ENCODE results near the gene KYAT1.
A peak's percentile ranks its signal among the peaks of the same experiment; 100 is the strongest.

Gene KYAT1

GRCh38 chr9:128908372-128908771 is 26.6 kb upstream of the KYAT1 start:
- no peak for DNase-seq (ENCODE audit: low spot score)

GRCh38 chr9:128906741-128907140 is 25.0 kb upstream of the KYAT1 start:
- no peak for DNase-seq (ENCODE audit: low spot score)

- DNase-seq (ENCODE audit: low spot score) = no peak
These were observed 24.2 kb upstream of the KYAT1 start for GRCh38 chr9:128905964-128906363.

GRCh38 chr9:128903871-128904620 is 22.3 kb upstream of the KYAT1 start:
- no peak for DNase-seq (ENCODE audit: low spot score)

- DNase-seq (ENCODE audit: low spot score) = no peak
These were observed 21.3 kb upstream of the KYAT1 start for GRCh38 chr9:128903079-128903461.

GRCh38 chr9:128902351-128903078 is 20.8 kb upstream of the KYAT1 start:
- DNase-seq (ENCODE audit: low spot score) = no peak

- DNase-seq (ENCODE audit: low spot score) = no peak
These were observed 20.1 kb upstream of the KYAT1 start for GRCh38 chr9:128901822-128902221.

- DNase-seq (ENCODE audit: low spot score) = no peak
These were observed 19.6 kb upstream of the KYAT1 start for GRCh38 chr9:128901379-128901778.

GRCh38 chr9:128899566-128900322 is 18.0 kb upstream of the KYAT1 start:
- no peak for DNase-seq (ENCODE audit: low spot score)

- no peak for DNase-seq (ENCODE audit: low spot score)
These were observed 17.3 kb upstream of the KYAT1 start for GRCh38 chr9:128898845-128899565.

GRCh38 chr9:128898382-128898781 is 16.6 kb upstream of the KYAT1 start:
- DNase-seq (ENCODE audit: low spot score) = no peak

GRCh38 chr9:128895556-128895955 is 13.8 kb upstream of the KYAT1 start:
- DNase-seq (ENCODE audit: low spot score) = no peak

GRCh38 chr9:128894764-128895163 is 13.0 kb upstream of the KYAT1 start:
- DNase-seq (ENCODE audit: low spot score) = no peak

- no peak for DNase-seq (ENCODE audit: low spot score)
These were observed 11.6 kb upstream of the KYAT1 start for GRCh38 chr9:128893354-128893753.

- peak; percentile 94 for DNase-seq (ENCODE audit: low spot score)
These were observed 10.6 kb upstream of the KYAT1 start for GRCh38 chr9:128892221-128892921.

GRCh38 chr9:128891321-128892220 is 9.8 kb upstream of the KYAT1 start:
- no peak for DNase-seq (ENCODE audit: low spot score)

GRCh38 chr9:128887914-128888350 is 6.2 kb upstream of the KYAT1 start:
- no peak for DNase-seq (ENCODE audit: low spot score)

GRCh38 chr9:128887049-128887448 is 5.3 kb upstream of the KYAT1 start:
- DNase-seq (ENCODE audit: low spot score) = no peak

- no peak for DNase-seq (ENCODE audit: low spot score)
These were observed 4.6 kb upstream of the KYAT1 start for GRCh38 chr9:128886211-128886891.

GRCh38 chr9:128885798-128886197 is 4.0 kb upstream of the KYAT1 start:
- DNase-seq (ENCODE audit: low spot score) = no peak

Data from globus pallidus (tissue), 1 donor.